Measurements from ENCODE around the gene TEK. TPM values are rescaled to one million over a fixed set of nuclear protein-coding genes. Genes with fewer than 3 reads are reported as not detected.
A peak's percentile ranks its signal among the peaks of the same experiment; 100 is the strongest.
"Not testable (repeated sequence)": the region's sequence is repeated elsewhere in the genome, so short reads cannot be mapped to it uniquely, and the experiment has no call there.

The TEK gene
- total RNA-seq, 4 donors from 2014 or later, result 0.72 to 7.4 (median 4.0) TPM

GRCh38 chr9:27227192-27227591 lies 118.2 kb downstream of the TEK start:
- Histone ChIP-seq H3K9me3 (no peaks in the 10 kb centered on the region), H3K4me1 (no peaks in the 10 kb centered on the region), H3K4me3 (no peak overlapping the region), H3K36me3 (no peaks in the 10 kb centered on the region), H3K27ac (no peak overlapping the region), H3K27me3 (no peaks in the 10 kb centered on the region)
- intact Hi-C loops (cut with DNase I), result no loop called here
- 79 to 85% methylated on average over 4 of the region's 4 CpGs for WGBS, 2 donors
- TF ChIP-seq, protein P1, sequence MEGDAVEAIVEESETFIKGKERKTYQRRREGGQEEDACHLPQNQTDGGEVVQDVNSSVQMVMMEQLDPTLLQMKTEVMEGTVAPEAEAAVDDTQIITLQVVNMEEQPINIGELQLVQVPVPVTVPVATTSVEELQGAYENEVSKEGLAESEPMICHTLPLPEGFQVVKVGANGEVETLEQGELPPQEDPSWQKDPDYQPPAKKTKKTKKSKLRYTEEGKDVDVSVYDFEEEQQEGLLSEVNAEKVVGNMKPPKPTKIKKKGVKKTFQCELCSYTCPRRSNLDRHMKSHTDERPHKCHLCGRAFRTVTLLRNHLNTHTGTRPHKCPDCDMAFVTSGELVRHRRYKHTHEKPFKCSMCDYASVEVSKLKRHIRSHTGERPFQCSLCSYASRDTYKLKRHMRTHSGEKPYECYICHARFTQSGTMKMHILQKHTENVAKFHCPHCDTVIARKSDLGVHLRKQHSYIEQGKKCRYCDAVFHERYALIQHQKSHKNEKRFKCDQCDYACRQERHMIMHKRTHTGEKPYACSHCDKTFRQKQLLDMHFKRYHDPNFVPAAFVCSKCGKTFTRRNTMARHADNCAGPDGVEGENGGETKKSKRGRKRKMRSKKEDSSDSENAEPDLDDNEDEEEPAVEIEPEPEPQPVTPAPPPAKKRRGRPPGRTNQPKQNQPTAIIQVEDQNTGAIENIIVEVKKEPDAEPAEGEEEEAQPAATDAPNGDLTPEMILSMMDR (IDR thresholded peaks at IDR 0.05), result no peak
- no peak for TF ChIP-seq POLR2A (IDR thresholded peaks at IDR 0.05)
- no peak for DNase-seq

GRCh38 chr9:27239648-27240047 lies 130.6 kb downstream of the TEK start:
- not testable (repeated sequence) for H3K27me3 ChIP-seq, H3K4me1 ChIP-seq, DNase-seq, H3K9me3 ChIP-seq, H3K36me3 ChIP-seq, H3K27ac ChIP-seq, H3K4me3 ChIP-seq
- intact Hi-C loops (cut with DNase I), result loop anchor here (10.0 kb wide), 1 partner anchor 65 kb away; no protein-coding TSS in a partner anchor
- WGBS, 2 donors, result 29 to 92% methylated on average over 1 to 6 of the region's 12 CpGs

DNA sequence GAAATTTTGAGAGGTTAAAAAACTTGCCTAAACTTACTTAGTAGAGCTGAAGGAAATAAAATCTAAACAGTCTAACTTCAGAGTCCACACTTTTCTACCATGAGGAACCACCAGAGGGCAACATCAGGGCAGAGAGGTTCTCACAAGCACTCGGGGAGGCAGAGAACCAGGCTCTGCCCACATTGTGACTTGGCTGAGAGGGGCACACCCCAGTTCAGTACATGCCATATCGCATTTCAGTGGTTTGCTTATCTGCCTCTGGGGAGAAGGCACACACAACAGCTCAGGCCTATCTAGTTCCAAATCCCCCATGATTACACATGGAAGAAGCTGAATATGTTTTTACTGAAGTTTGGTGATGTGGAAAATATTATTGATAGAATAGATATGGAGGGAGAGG lies 138.7 kb downstream of the TEK start:
- Histone ChIP-seq H3K4me3 (no peak overlapping the region), H3K4me1 (no peaks in the 10 kb centered on the region), H3K36me3 (no peaks in the 10 kb centered on the region), H3K27me3 (no peaks in the 10 kb centered on the region), H3K9me3 (no peaks in the 10 kb centered on the region), H3K27ac (no peak overlapping the region)
- DNase-seq, result no peak
- intact Hi-C loops (cut with DNase I), result no loop called here
- 7 to 15% methylated on average over 2 of the region's 2 CpGs for WGBS, 2 donors
- TF ChIP-seq POLR2A (IDR thresholded peaks at IDR 0.05), result no peak
- TF ChIP-seq, protein P1 (IDR thresholded peaks at IDR 0.05), result peak in 4 of 6 experiments; percentile 28 to 51 (median 38)

DNA sequence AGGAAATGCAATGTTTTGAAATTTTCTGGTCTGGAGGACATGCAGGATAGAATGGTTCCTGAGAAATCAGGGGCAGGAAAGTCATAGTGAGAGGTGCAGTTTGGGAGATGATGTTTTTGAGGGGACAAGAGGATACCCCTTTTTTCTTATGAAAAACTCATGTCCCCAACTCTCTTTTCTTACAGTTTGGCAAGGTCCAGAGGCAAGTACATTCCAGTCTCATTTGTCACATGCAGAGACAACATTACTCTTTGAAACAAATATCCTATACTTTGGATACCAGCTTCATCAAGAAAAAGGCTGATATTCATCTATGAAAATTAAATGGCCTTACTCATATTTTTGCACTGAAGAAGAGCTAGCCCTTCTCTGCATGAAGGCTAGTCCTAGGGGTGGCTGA lies 139.7 kb downstream of the TEK start:
- no peaks in the 10 kb centered on the region for H3K9me3 ChIP-seq
- no peaks in the 10 kb centered on the region for H3K4me1 ChIP-seq
- no peak overlapping the region for H3K27ac ChIP-seq
- no peak for TF ChIP-seq POLR2A (IDR thresholded peaks at IDR 0.05)
- TF ChIP-seq, protein P1 (IDR thresholded peaks at IDR 0.05), result no peak
- intact Hi-C loops (cut with DNase I), result no loop called here
- no peak overlapping the region for H3K4me3 ChIP-seq
- no peaks in the 10 kb centered on the region for H3K36me3 ChIP-seq
- no peak for DNase-seq
- H3K27me3 ChIP-seq, result no peaks in the 10 kb centered on the region

DNA sequence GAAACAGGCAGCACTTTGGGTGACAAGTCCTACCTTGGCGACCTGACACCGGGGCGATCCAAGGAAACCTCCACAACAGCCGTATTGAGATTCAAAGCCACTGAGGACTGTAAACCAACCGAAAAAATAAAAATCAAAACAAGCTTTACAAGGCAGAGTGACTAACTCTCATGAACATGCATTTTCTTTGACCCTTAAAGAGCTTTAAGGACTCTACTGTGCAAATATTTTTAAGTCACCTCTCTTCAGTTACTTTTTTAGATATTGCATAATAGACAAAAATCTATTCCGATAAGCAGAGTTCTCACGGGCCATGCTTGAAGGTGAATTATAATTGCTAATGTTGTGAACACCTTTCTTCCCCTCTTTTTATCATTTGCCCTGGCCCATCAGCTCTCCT lies 149.6 kb downstream of the TEK start:
- no peak overlapping the region for H3K4me3 ChIP-seq
- no peaks in the 10 kb centered on the region for H3K9me3 ChIP-seq
- no peaks in the 10 kb centered on the region for H3K27me3 ChIP-seq
- 93 to 94% methylated on average over 7 of the region's 7 CpGs for WGBS, 2 donors
- H3K36me3 ChIP-seq, result no peaks in the 10 kb centered on the region
- no peaks in the 10 kb centered on the region for H3K4me1 ChIP-seq
- TF ChIP-seq POLR2A (IDR thresholded peaks at IDR 0.05), result no peak
- TF ChIP-seq, protein P1 (IDR thresholded peaks at IDR 0.05), result no peak
- DNase-seq, result no peak
- intact Hi-C loops (cut with DNase I), result no loop called here
- no peak overlapping the region for H3K27ac ChIP-seq

GRCh38 chr9:27260789-27261516 lies 151.9 kb downstream of the TEK start:
- 68 to 83% methylated on average over 8 of the region's 8 CpGs for WGBS, 2 donors
- no peak overlapping the region for H3K27ac ChIP-seq
- H3K36me3 ChIP-seq, result no peaks in the 10 kb centered on the region
- TF ChIP-seq, protein P1 (IDR thresholded peaks at IDR 0.05), result no peak
- TF ChIP-seq POLR2A (IDR thresholded peaks at IDR 0.05), result no peak
- no peaks in the 10 kb centered on the region for H3K9me3 ChIP-seq
- DNase-seq, result no peak
- H3K4me1 ChIP-seq, result no peaks in the 10 kb centered on the region
- intact Hi-C loops (cut with DNase I), result no loop called here
- H3K27me3 ChIP-seq, result no peaks in the 10 kb centered on the region
- H3K4me3 ChIP-seq, result no peak overlapping the region

Data from esophagus squamous epithelium (tissue), 5 donors.